HepG2 (cell line): ENCODE data around the gene TCF25. TPM values are rescaled to one million over a fixed set of nuclear protein-coding genes. Genes with fewer than 3 reads are reported as not detected.

Experiments
- KLF11 ChIP-seq: IDR thresholded peaks from 2 replicates; pipeline ENCODE4 v1.6.1; 2016; ENCODE audit warnings: missing compliant biosample characterization
- KLF12 ChIP-seq: sonication (generic); formaldehyde crosslinking; IDR thresholded peaks from 2 replicates; pipeline ENCODE4 v1.4.0; 2020; ENCODE audit warnings: missing genetic modification reagents, borderline replicate concordance
- NR2F1 ChIP-seq, 2 experiments: fragments of 450-650 bp in 1 of 2; formaldehyde crosslinking in 1 of 2; IDR thresholded peaks; 2 replicates each; pipeline versions ENCODE4 v1.5.0 to v1.6.1; 2016 to 2020; ENCODE audit warnings: mild to moderate bottlenecking in 1 of 2, missing compliant biosample characterization in 1 of 2, missing genetic modification reagents in 1 of 2, moderate library complexity in 1 of 2
- PHF21A ChIP-seq: sonication (generic); formaldehyde crosslinking; IDR thresholded peaks from 2 replicates; pipeline ENCODE4 v1.5.0; 2020; ENCODE audit warnings: mild to moderate bottlenecking, missing genetic modification reagents
- POLR2AphosphoS2 ChIP-seq: IDR thresholded peaks from 2 replicates; pipeline ENCODE4 v1.6.1; 2011; ENCODE audit warnings: low read depth, low read length, improper control_type of control experiment
- REL ChIP-seq: sonication (generic); formaldehyde crosslinking; conservative IDR thresholded peaks from 2 replicates; pipeline ENCODE4 v1.8.0; 2022; ENCODE audit warnings: mild to moderate bottlenecking, missing genetic modification reagents, moderate library complexity
- ZMAT3 ChIP-seq: sonication (generic); formaldehyde crosslinking; conservative IDR thresholded peaks from 2 replicates; pipeline ENCODE4 v1.7.0; 2021; ENCODE audit warnings: missing genetic modification reagents
- ZNF101 ChIP-seq: sonication (generic); formaldehyde crosslinking; IDR thresholded peaks from 2 replicates; pipeline ENCODE4 v1.4.0; 2020; ENCODE audit warnings: mild to moderate bottlenecking, low read depth, missing genetic modification reagents, borderline replicate concordance
- ZNF263 ChIP-seq: sonication (generic); formaldehyde crosslinking; IDR thresholded peaks from 2 replicates; pipeline ENCODE4 v1.4.0; 2020; ENCODE audit warnings: missing genetic modification reagents
- ZNF607 ChIP-seq: sonication (generic); formaldehyde crosslinking; IDR thresholded peaks from 2 replicates; pipeline ENCODE4 v1.5.1; 2020; ENCODE audit warnings: missing genetic modification reagents, mild to moderate bottlenecking, borderline replicate concordance
- ZNF724P ChIP-seq: sonication (generic); formaldehyde crosslinking; IDR thresholded peaks from 2 replicates; pipeline ENCODE4 v1.8.0; 2022; ENCODE audit warnings: missing genetic modification reagents, borderline replicate concordance
- polyA plus RNA-seq, 8 experiments: library from polyadenylated mRNA; depleted of rRNA in 3 of 8; stranded (reverse) in 7 of 8; unstranded in 1 of 8; fragments of >200 nt; fragmentation: Illumina TruSeq in 4 of 8; extraction: Trizol in 4 of 8; gene quantifications; 2 replicates each; pipeline versions ENCODE4 v1.2.1 to v1.2.3, GENCODE V29; 2011 to 2016; ENCODE audit warnings: low read depth in 4 of 8, missing spikeins in 1 of 8, mixed read lengths in 1 of 8; ENCODE audit not compliant: insufficient read depth in 1 of 8
- total RNA-seq, 5 experiments: library from RNA; depleted of rRNA; stranded (reverse); fragments of >200 nt; fragmentation: Illumina TruSeq; extraction: Trizol; gene quantifications; 2 replicates each; pipeline ENCODE4 v1.2.3, GENCODE V29; 2016; ENCODE audit warnings: low read depth in 1 of 5
- TF ChIP-seq, protein P1 (sequence below): IDR thresholded peaks from 2 replicates; pipeline ENCODE4 v1.6.1; 2016; ENCODE audit warnings: missing biosample characterization, missing genetic modification reagents, low read depth
- TF ChIP-seq, protein P2 (sequence below): IDR thresholded peaks from 2 replicates; pipeline ENCODE4 v1.6.1; 2012; ENCODE audit warnings: low read length, improper control_type of control experiment
- TF ChIP-seq, protein P3 (sequence below): sonication (generic); formaldehyde crosslinking; IDR thresholded peaks from 2 replicates; pipeline ENCODE4 v1.5.1; 2020; ENCODE audit warnings: missing genetic modification reagents, mild to moderate bottlenecking, borderline replicate concordance
- TF ChIP-seq, protein P4 (sequence below): sonication (generic); formaldehyde crosslinking; IDR thresholded peaks from 2 replicates; pipeline ENCODE4 v1.8.0; 2022; ENCODE audit warnings: missing genetic modification reagents, mild to moderate bottlenecking, moderate library complexity, borderline replicate concordance
- TF ChIP-seq, protein P5 (sequence below): IDR thresholded peaks from 2 replicates; pipeline ENCODE4 v1.6.1; 2016; ENCODE audit warnings: low read depth, borderline replicate concordance
- TF ChIP-seq, protein P6 (sequence below): sonication (generic); formaldehyde crosslinking; IDR thresholded peaks from 2 replicates; pipeline ENCODE4 v1.4.0; 2020; ENCODE audit warnings: missing genetic modification reagents

The TCF25 gene
- total and polyA plus RNA-seq, 2 of the 13 experiments (the other 11 are each of a cell fraction or from before 2014, with no cell fraction given) = 138 to 206 TPM

DNA sequence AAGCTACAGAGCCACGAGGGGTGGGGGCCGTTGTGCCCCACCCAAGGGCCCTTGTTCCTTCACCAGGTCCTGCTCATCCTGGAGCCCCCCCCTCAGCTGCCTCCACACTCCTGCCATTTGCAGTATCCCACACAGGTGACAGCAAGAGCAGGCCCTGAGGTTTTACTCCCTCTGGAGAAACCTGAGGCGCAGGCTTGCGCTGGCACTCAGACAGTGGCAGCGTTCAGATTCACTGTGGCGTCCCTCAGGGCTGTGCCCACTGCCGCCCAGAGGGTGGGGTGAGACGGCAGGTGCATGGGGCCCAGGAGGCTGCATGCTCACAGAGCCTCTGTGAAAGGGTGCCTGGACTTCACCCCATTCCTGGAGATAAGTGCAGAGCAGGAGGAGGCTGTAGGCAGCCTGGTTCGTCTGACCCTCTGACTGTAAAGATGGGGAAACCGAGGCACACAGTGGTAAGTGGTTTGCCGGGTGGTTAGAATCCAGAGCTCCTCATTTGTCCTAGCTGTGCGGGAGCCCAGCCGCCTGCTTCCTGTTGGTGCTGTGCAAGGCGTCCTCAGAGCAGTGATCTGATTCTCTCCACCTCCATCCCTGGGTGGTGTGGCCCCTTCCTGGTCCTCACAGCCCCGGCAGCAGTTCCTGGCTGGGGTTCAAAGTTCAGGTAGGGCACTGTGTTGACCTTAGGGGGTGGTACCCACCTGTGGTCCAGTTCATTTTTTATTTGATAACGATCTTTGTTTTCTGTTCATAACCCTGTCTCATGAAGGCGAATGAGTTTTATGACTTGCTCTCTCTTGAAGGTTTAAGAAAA lies 43.6 kb upstream of the TCF25 start (continued):
- TF ChIP-seq, protein P1, sequence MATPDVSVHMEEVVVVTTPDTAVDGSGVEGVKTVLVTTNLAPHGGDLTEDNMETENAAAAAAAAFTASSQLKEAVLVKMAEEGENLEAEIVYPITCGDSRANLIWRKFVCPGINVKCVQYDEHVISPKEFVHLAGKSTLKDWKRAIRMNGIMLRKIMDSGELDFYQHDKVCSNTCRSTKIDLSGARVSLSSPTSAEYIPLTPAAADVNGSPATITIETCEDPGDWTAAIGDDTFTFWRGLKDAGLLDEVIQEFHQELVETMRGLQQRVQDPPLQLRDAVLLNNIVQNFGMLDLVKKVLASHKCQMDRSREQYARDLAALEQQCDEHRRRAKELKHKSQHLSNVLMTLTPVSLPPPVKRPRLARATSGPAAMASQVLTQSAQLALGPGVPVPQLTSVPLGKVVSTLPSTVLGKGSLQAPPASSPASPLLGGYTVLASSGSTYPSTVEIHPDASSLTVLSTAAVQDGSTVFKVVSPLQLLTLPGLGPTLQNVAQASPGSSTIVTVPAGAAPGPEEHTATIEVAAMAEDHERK (CRISPR knock-in tag) = no peak
- TF ChIP-seq PHF21A (CRISPR knock-in tag) (peak; percentile 78; the same call in 1 of the 2 replicates), NR2F1 (CRISPR knock-in tag; IDR thresholded peaks at IDR 0.05) (peak; percentile 46 to 75; a peak in 2 of 4 replicates), ZNF101 (CRISPR knock-in tag) (no peak), POLR2AphosphoS2 (no peak), KLF11 (CRISPR knock-in tag) (no peak), ZNF607 (CRISPR knock-in tag) (no peak; the same call in 1 of the 2 replicates), REL (CRISPR knock-in tag) (no peak), ZNF724P (CRISPR knock-in tag) (no peak), ZNF263 (CRISPR knock-in tag) (0 out of 2 replicates have a peak, but pooled peaks have one; percentile 19), KLF12 (CRISPR knock-in tag) (0 out of 2 replicates have a peak, but pooled peaks have one; percentile 13), ZMAT3 (CRISPR knock-in tag) (no peak)
- TF ChIP-seq, protein P2, sequence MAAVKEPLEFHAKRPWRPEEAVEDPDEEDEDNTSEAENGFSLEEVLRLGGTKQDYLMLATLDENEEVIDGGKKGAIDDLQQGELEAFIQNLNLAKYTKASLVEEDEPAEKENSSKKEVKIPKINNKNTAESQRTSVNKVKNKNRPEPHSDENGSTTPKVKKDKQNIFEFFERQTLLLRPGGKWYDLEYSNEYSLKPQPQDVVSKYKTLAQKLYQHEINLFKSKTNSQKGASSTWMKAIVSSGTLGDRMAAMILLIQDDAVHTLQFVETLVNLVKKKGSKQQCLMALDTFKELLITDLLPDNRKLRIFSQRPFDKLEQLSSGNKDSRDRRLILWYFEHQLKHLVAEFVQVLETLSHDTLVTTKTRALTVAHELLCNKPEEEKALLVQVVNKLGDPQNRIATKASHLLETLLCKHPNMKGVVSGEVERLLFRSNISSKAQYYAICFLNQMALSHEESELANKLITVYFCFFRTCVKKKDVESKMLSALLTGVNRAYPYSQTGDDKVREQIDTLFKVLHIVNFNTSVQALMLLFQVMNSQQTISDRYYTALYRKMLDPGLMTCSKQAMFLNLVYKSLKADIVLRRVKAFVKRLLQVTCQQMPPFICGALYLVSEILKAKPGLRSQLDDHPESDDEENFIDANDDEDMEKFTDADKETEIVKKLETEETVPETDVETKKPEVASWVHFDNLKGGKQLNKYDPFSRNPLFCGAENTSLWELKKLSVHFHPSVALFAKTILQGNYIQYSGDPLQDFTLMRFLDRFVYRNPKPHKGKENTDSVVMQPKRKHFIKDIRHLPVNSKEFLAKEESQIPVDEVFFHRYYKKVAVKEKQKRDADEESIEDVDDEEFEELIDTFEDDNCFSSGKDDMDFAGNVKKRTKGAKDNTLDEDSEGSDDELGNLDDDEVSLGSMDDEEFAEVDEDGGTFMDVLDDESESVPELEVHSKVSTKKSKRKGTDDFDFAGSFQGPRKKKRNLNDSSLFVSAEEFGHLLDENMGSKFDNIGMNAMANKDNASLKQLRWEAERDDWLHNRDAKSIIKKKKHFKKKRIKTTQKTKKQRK = no peak
- TF ChIP-seq, protein P3, sequence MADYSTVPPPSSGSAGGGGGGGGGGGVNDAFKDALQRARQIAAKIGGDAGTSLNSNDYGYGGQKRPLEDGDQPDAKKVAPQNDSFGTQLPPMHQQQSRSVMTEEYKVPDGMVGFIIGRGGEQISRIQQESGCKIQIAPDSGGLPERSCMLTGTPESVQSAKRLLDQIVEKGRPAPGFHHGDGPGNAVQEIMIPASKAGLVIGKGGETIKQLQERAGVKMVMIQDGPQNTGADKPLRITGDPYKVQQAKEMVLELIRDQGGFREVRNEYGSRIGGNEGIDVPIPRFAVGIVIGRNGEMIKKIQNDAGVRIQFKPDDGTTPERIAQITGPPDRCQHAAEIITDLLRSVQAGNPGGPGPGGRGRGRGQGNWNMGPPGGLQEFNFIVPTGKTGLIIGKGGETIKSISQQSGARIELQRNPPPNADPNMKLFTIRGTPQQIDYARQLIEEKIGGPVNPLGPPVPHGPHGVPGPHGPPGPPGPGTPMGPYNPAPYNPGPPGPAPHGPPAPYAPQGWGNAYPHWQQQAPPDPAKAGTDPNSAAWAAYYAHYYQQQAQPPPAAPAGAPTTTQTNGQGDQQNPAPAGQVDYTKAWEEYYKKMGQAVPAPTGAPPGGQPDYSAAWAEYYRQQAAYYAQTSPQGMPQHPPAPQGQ (CRISPR knock-in tag) = no peak
- TF ChIP-seq, protein P4, sequence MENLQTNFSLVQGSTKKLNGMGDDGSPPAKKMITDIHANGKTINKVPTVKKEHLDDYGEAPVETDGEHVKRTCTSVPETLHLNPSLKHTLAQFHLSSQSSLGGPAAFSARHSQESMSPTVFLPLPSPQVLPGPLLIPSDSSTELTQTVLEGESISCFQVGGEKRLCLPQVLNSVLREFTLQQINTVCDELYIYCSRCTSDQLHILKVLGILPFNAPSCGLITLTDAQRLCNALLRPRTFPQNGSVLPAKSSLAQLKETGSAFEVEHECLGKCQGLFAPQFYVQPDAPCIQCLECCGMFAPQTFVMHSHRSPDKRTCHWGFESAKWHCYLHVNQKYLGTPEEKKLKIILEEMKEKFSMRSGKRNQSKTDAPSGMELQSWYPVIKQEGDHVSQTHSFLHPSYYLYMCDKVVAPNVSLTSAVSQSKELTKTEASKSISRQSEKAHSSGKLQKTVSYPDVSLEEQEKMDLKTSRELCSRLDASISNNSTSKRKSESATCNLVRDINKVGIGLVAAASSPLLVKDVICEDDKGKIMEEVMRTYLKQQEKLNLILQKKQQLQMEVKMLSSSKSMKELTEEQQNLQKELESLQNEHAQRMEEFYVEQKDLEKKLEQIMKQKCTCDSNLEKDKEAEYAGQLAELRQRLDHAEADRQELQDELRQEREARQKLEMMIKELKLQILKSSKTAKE (CRISPR knock-in tag) = no peak
- TF ChIP-seq, protein P5, sequence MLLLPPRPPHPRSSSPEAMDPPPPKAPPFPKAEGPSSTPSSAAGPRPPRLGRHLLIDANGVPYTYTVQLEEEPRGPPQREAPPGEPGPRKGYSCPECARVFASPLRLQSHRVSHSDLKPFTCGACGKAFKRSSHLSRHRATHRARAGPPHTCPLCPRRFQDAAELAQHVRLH (CRISPR knock-in tag) = peak; percentile 79; the same call in 1 of the 2 replicates
- TF ChIP-seq, protein P6, sequence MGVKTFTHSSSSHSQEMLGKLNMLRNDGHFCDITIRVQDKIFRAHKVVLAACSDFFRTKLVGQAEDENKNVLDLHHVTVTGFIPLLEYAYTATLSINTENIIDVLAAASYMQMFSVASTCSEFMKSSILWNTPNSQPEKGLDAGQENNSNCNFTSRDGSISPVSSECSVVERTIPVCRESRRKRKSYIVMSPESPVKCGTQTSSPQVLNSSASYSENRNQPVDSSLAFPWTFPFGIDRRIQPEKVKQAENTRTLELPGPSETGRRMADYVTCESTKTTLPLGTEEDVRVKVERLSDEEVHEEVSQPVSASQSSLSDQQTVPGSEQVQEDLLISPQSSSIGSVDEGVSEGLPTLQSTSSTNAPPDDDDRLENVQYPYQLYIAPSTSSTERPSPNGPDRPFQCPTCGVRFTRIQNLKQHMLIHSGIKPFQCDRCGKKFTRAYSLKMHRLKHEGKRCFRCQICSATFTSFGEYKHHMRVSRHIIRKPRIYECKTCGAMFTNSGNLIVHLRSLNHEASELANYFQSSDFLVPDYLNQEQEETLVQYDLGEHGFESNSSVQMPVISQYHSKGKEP = no peak
